NK-92 (cell line): ENCODE measurements around the gene KCTD21.
A peak's percentile ranks its signal among the peaks of the same experiment; 100 is the strongest.

Experiments used
- DNase-seq: peaks from one replicate; lab custom pipeline; 2025; ENCODE audit not compliant: unreplicated experiment; lab: John Stamatoyannopoulos, UW

The KCTD21 gene

GRCh38 chr11:78147807-78148206, 40.6 kb downstream of the KCTD21 start:
- no peak for DNase-seq

GRCh38 chr11:78145511-78146025, 42.9 kb downstream of the KCTD21 start:
- DNase-seq: no peak

- no peak for DNase-seq
Measured at GRCh38 chr11:78140392-78141077, 47.9 kb downstream of the KCTD21 start.

GRCh38 chr11:78139422-78140391, 48.7 kb downstream of the KCTD21 start, which contains the start of gene ALG8:
Gene ALG8 (minus strand): TSS chr11:78139626. CDS start chr11:78139588, 38 bp downstream.
- DNase-seq: peak; percentile 85

GRCh38 chr11:78138694-78139421, 49.6 kb downstream of the KCTD21 start:
- DNase-seq: no peak

GRCh38 chr11:78138291-78138690, 50.1 kb downstream of the KCTD21 start:
- no peak for DNase-seq

- DNase-seq: no peak
Measured at GRCh38 chr11:78132475-78132874, 56.0 kb downstream of the KCTD21 start.

GRCh38 chr11:78131956-78132355, 56.5 kb downstream of the KCTD21 start:
- DNase-seq: no peak

GRCh38 chr11:78127403-78127802, 61.0 kb downstream of the KCTD21 start:
- DNase-seq: no peak
